ENCODE measurements around the gene LMNTD2.

Gene LMNTD2

GRCh38 chr11:579830-580601 is 19.5 kb upstream of the LMNTD2 start:
- no peaks in the 10 kb centered on the region for H3F3A ChIP-seq (ENCODE audit: insufficient read depth)
- no peak overlapping the region for H3K9ac ChIP-seq (ENCODE audit: low read length)
- H3K9me3 ChIP-seq (ENCODE audit: insufficient read depth, low read length) = no peaks in the 10 kb centered on the region
- no peak overlapping the region for H3K27ac ChIP-seq (ENCODE audit: low read depth, low read length)
- H3K4me2 ChIP-seq (ENCODE audit: low read depth, low read length, poor library complexity, severe bottlenecking) = no peak overlapping the region
- no peak overlapping the region for H3K4me3 ChIP-seq (ENCODE audit: insufficient read depth, low read length, poor library complexity, severe bottlenecking)
- no peak overlapping the region for H2AFZ ChIP-seq (ENCODE audit: low read depth, low read length, severe bottlenecking)
- H3K27me3 ChIP-seq (ENCODE audit: low read length) = no peaks in the 10 kb centered on the region
- no peaks in the 10 kb centered on the region for H3K9me2 ChIP-seq (replicated peaks; ENCODE audit: insufficient read depth, low read length)
- H3K79me2 ChIP-seq (ENCODE audit: insufficient read depth, low read length) = peaks cover 56% of the 10 kb centered on the region
- TF ChIP-seq EZH2phosphoT487 (conservative IDR thresholded peaks at IDR 0.05; ENCODE audit: low read length) (no peak), CTCF (IDR thresholded peaks at IDR 0.05; ENCODE audit: insufficient read depth, low read length, poor library complexity, severe bottlenecking) (no peak)
- H3K36me3 ChIP-seq (ENCODE audit: low read length) = no peaks in the 10 kb centered on the region
- H4K20me1 ChIP-seq (ENCODE audit: low read depth, low read length) = peaks cover 27% of the 10 kb centered on the region; the same call in 1 of the 2 replicates

GRCh38 chr11:578276-579035 is 17.9 kb upstream of the LMNTD2 start:
- Histone ChIP-seq H3F3A (ENCODE audit: insufficient read depth) (0 out of 2 replicates have a peak, but pooled peaks cover 3% of the 10 kb centered on the region), H3K79me2 (ENCODE audit: insufficient read depth, low read length) (peaks cover 56% of the 10 kb centered on the region), H3K9ac (ENCODE audit: low read length) (peak overlapping the region; percentile 78), H2AFZ (ENCODE audit: low read depth, low read length, severe bottlenecking) (no peak overlapping the region), H3K4me2 (ENCODE audit: low read depth, low read length, poor library complexity, severe bottlenecking) (peak overlapping the region; percentile 85), H3K27ac (ENCODE audit: low read depth, low read length) (no peak overlapping the region), H3K27me3 (ENCODE audit: low read length) (no peaks in the 10 kb centered on the region), H3K9me3 (ENCODE audit: insufficient read depth, low read length) (no peaks in the 10 kb centered on the region), H4K20me1 (ENCODE audit: low read depth, low read length) (peaks cover 27% of the 10 kb centered on the region; the same call in 1 of the 2 replicates), H3K36me3 (ENCODE audit: low read length) (no peaks in the 10 kb centered on the region), H3K4me3 (ENCODE audit: insufficient read depth, low read length, poor library complexity, severe bottlenecking) (peak overlapping the region; percentile 76), H3K9me2 (replicated peaks; ENCODE audit: insufficient read depth, low read length) (no peaks in the 10 kb centered on the region)
- TF ChIP-seq CTCF (IDR thresholded peaks at IDR 0.05; ENCODE audit: insufficient read depth, low read length, poor library complexity, severe bottlenecking) (no peak), EZH2phosphoT487 (conservative IDR thresholded peaks at IDR 0.05; ENCODE audit: low read length) (no peak)

GRCh38 chr11:577611-577894 is 17.0 kb upstream of the LMNTD2 start:
- Histone ChIP-seq H3K4me2 (ENCODE audit: low read depth, low read length, poor library complexity, severe bottlenecking) (peak overlapping the region; percentile 85), H3K36me3 (ENCODE audit: low read length) (no peaks in the 10 kb centered on the region), H3F3A (ENCODE audit: insufficient read depth) (0 out of 2 replicates have a peak, but pooled peaks cover 3% of the 10 kb centered on the region), H4K20me1 (ENCODE audit: low read depth, low read length) (peaks cover 27% of the 10 kb centered on the region; the same call in 1 of the 2 replicates), H3K9me3 (ENCODE audit: insufficient read depth, low read length) (no peaks in the 10 kb centered on the region), H3K27ac (ENCODE audit: low read depth, low read length) (no peak overlapping the region), H3K79me2 (ENCODE audit: insufficient read depth, low read length) (peaks cover 56% of the 10 kb centered on the region), H3K27me3 (ENCODE audit: low read length) (no peaks in the 10 kb centered on the region), H3K9me2 (replicated peaks; ENCODE audit: insufficient read depth, low read length) (no peaks in the 10 kb centered on the region), H3K9ac (ENCODE audit: low read length) (peak overlapping the region; percentile 78), H3K4me3 (ENCODE audit: insufficient read depth, low read length, poor library complexity, severe bottlenecking) (peak overlapping the region; percentile 76), H2AFZ (ENCODE audit: low read depth, low read length, severe bottlenecking) (no peak overlapping the region)
- TF ChIP-seq CTCF (IDR thresholded peaks at IDR 0.05; ENCODE audit: insufficient read depth, low read length, poor library complexity, severe bottlenecking) (no peak), EZH2phosphoT487 (conservative IDR thresholded peaks at IDR 0.05; ENCODE audit: low read length) (no peak)
